ENCODE measurements around the gene COL4A3. TPM values are rescaled to one million over a fixed set of nuclear protein-coding genes. Genes with fewer than 3 reads are reported as not detected.

COL4A3 gene
- total RNA-seq, 1 donor from 2014 or later, result 5.5 TPM

DNA sequence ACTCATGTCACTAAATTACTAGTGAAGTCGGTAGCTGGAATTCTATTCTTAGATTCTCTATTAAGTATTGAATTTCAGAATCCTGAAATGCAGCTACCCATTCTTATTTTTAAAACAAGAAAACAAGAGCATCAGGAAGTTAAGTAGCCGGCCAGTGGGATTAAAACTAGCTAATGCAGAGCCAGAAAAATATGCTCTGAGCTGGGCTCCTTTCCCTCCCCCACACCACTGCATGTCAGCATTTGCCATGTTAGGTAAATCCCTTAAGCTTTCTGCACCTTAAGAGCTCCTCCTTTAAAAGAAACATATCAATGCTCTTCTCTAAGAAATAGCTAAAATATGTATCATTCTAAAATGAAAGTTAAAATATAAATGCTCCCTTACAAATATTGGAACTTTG lies 88.4 kb downstream of the COL4A3 start:
- ATAC-seq (no peak), DNase-seq (ENCODE audit: missing footprints) (no peak)
- intact Hi-C loops (cut with DNase I), result no loop called here

DNA sequence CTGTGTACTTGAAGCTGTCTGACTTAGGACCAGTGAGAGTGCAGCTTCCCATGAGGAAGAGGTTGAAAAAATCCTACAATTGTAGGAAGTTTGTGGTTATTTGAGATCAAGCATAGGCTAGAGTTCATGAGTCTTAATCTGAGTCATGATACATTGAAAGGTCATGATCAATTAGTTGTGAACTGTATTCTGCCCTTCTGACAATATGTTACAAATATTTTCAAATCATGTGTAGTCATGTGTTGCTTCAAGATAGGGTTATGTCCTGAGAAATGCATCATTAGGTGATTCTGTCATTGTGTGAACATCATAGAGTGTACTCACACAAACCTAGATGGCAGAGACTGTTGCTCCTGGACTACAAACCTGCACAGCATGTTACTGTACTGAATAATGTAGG lies 92.2 kb downstream of the COL4A3 start:
- ATAC-seq, result no peak
- intact Hi-C loops (cut with DNase I), result no loop called here
- DNase-seq (ENCODE audit: missing footprints), result no peak

DNA sequence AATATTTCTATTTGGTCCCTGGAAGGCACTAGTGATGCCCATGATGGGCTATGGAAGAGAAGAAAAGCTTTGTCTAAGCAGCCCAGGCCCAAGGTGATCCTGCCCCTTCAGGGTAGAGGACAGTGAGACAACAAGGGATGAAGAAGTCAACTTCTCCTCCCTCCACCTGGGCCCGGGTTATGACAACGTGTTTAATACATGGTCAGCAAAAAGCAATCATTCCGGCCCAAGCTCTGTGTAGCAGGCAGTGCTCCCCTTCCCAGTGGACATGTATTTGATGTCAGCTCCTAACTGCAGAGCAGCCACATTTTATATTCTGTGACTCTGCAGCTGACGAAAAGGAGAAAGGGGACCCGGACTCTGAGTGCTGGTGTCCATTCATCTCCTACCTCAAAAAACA lies 93.4 kb downstream of the COL4A3 start:
- DNase-seq (ENCODE audit: missing footprints) (no peak), ATAC-seq (no peak)
- intact Hi-C loops (cut with DNase I), result no loop called here

DNA sequence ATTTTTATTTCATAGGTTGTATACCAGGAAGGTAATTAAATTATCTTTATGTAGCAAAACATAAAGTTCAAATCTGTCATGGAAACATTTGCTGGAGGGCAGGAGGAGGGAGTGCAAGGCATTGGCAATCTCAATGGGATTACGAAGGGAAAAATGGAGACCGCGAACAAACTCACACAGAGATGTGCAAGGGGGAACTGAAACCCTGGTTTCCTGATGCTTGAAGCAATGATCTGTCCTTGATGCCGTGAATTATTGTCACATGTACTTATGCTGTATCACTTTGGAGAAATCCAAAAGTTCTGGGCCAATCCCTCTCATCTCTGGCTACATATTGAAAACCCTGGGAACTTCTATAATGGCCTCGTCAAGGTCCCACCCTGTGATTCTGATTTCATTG lies 95.6 kb downstream of the COL4A3 start:
- intact Hi-C loops (cut with DNase I), result no loop called here
- DNase-seq (ENCODE audit: missing footprints) (no peak), ATAC-seq (no peak)

- ATAC-seq, result peak; percentile 69
- DNase-seq (ENCODE audit: missing footprints), result no peak
- intact Hi-C loops (cut with DNase I), result no loop called here
Measured at GRCh38 chr2:227267410-227268115, 103.1 kb downstream of the COL4A3 start.

DNA sequence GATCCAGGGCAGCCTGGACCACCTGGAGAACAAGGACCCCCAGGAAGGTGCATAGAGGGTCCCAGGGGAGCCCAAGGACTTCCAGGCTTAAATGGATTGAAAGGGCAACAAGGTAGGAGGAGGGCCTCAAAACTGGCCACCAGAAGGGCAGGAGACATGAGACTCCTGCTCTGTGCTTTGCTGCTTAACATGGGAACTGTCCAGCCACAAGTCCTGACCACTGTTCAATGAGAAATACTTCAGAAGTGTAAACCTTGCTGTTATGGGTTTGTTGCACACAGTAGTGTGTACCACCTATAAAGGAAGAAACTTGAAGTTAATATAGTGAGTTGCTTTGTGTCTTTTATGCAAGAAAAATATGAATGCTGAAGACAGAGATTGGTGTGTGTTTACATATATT lies 116.5 kb downstream of the COL4A3 start:
- DNase-seq (ENCODE audit: missing footprints) (no peak), ATAC-seq (no peak)
- intact Hi-C loops (cut with DNase I), result no loop called here

DNA sequence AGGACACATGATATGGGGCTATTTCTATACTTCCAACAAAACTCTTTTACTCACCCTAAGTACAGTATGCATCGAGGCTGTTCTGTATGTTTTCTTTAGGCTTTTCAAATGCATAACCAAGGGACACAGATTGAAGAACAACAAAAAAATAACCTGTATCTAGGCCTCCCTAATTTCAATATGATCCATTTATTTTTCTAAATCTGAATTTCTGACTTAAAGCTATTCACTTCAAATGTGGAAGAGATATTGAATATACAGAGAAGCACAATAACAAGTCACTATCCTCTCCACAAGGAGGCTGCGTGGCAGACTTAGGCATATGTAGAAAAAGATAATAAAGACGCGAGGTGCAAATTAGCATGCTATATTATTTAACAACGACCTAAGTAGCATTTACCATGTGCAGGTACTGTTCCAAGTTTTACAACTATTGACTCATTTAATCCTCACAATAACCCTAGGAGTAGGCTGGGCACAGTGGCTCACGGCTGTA lies 121.4 kb downstream of the COL4A3 start:
- ATAC-seq, result no peak
- no peak for DNase-seq (ENCODE audit: missing footprints)
- intact Hi-C loops (cut with DNase I), result no loop called here

GRCh38 chr2:227287771-227288170 lies 123.3 kb downstream of the COL4A3 start:
- ATAC-seq, result no peak
- no peak for DNase-seq (ENCODE audit: missing footprints)
- intact Hi-C loops (cut with DNase I), result no loop called here

DNA sequence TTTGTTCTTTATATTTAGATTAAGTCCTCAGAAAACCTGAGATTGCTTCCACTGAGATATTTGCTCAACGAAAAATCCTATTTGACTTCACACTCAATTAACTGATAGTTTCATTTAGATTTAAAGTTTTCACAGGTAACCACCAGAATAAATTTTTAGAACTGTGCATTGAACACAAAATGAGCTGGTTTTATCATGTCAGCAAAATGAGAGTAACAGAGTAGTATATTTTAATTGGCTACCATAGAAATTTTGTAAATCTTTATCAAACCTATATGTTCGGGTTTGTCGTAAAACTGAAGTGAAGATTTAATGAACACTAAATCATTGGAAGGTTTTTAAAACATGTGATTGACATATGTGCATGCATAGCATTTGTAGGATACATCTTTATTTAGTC lies 127.9 kb downstream of the COL4A3 start:
- no peak for ATAC-seq
- no peak for DNase-seq (ENCODE audit: missing footprints)
- intact Hi-C loops (cut with DNase I), result no loop called here

DNA sequence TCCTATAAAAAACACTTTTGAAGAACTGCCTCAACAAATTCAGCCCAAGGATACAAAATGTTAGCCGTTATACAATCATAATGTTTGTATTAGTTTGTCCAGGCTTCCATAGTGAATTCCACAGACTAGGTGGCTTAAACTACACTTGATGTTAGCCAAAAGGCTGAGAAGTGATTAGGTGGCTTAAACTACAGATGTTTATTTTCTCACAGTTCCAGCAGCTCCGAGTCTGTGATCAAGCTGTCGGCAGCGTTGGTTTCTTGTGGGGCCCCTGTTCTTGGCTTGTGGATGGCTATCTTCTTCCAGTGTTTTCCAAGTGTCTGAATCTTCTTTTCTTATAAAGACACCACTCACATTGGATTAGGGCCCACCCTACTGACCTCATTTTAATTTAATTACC lies 129.1 kb downstream of the COL4A3 start:
- DNase-seq (ENCODE audit: missing footprints), result no peak
- intact Hi-C loops (cut with DNase I), result no loop called here
- no peak for ATAC-seq

GRCh38 chr2:227295806-227296205 lies 131.4 kb downstream of the COL4A3 start:
- no peak for DNase-seq (ENCODE audit: missing footprints)
- intact Hi-C loops (cut with DNase I), result no loop called here
- no peak for ATAC-seq

- intact Hi-C loops (cut with DNase I), result no loop called here
- DNase-seq (ENCODE audit: missing footprints), result no peak
- no peak for ATAC-seq
Measured at GRCh38 chr2:227296671-227297405, 132.4 kb downstream of the COL4A3 start.

GRCh38 chr2:227301523-227301922 lies 137.1 kb downstream of the COL4A3 start:
- no peak for ATAC-seq
- no peak for DNase-seq (ENCODE audit: missing footprints)
- intact Hi-C loops (cut with DNase I), result no loop called here

GRCh38 chr2:227308784-227309183 lies 144.4 kb downstream of the COL4A3 start:
- DNase-seq (ENCODE audit: missing footprints), result no peak
- ATAC-seq, result no peak
- intact Hi-C loops (cut with DNase I), result no loop called here

DNA sequence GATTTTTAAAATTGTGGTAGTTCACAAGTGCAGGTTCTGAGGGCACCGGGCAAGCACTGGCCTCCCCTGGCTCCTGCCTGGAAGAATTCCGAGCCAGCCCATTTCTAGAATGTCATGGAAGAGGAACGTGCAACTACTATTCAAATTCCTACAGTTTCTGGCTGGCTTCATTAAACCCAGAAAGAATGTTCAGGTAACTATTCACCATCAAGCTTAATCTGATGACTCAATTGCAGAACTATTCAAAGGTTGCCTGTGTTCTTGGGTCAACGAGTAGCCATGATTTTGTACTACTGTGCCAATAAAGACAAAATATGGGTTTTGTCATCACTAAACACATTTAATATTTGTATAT lies 146.3 kb downstream of the COL4A3 start:
- intact Hi-C loops (cut with DNase I), result no loop called here
- DNase-seq (ENCODE audit: missing footprints) (no peak), ATAC-seq (no peak)

GRCh38 chr2:227311861-227312506 lies 147.6 kb downstream of the COL4A3 start:
- intact Hi-C loops (cut with DNase I), result no loop called here
- no peak for DNase-seq (ENCODE audit: missing footprints)
- ATAC-seq, result no peak

- no peak for DNase-seq (ENCODE audit: missing footprints)
- no peak for ATAC-seq
- intact Hi-C loops (cut with DNase I), result no loop called here
Measured at GRCh38 chr2:227312579-227312978, 148.2 kb downstream of the COL4A3 start.

GRCh38 chr2:227313310-227313709 lies 148.9 kb downstream of the COL4A3 start:
- intact Hi-C loops (cut with DNase I), result no loop called here
- DNase-seq (ENCODE audit: missing footprints) (no peak), ATAC-seq (no peak)

DNA sequence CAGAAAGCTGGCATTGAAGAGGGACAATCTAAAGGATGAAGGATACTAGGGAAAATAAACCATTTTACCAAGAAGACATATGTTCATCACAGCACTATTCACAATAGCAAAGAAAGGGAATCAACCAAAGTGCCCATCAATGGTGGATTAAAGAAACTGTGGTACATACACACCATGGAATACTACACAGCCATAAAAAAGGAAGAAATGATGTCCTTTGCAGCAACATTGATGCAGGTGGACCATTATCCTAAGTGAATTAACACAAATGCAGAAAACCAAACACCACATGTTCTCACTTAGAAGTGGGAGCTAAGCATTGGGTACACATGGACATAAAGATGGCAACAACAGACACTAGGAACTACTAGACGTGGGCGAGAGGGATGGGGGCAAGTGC lies 153.4 kb downstream of the COL4A3 start:
- no peak for DNase-seq (ENCODE audit: missing footprints)
- no peak for ATAC-seq
- intact Hi-C loops (cut with DNase I), result no loop called here
